PC-3 (cell line): Measurements from ENCODE around the gene CALN1. TPM values are rescaled to one million over a fixed set of nuclear protein-coding genes. Genes with fewer than 3 reads are reported as not detected.

Source experiments
- ATAC-seq: fragments of 200-7000 bp; cut with Tn5 transposase; 2 replicates; pipeline ENCODE4 v1.9.1; 2020; ENCODE audit warnings: mild to moderate bottlenecking, moderate library complexity
- BruUV-seq: library from RNA; stranded (reverse); fragments of 400-500 nt; replicated peaks from 2 replicates; lab custom pipeline; 2021; lab: Mats Ljungman, UMichigan
- CTCF ChIA-PET: fragments of 300-600 bp; sonication (Branson Sonifier 250); formaldehyde crosslinking; loops from one replicate; lab custom pipeline; 2022; ENCODE audit warnings: antibody characterized with exemption; lab: Charles Lee
- POLR2A ChIA-PET: fragments of 300-600 bp; sonication (Branson Sonifier 250); formaldehyde crosslinking; loops from one replicate; lab custom pipeline; 2022; ENCODE audit warnings: antibody characterized with exemption; ENCODE audit not compliant: unreplicated experiment; lab: Charles Lee
- DNase-seq: peaks from one replicate; pipeline ENCODE4 v3.0.0-alpha.2; 2015
- H2AFZ ChIP-seq: fragments of 300-600 bp; sonication (generic); 2 replicates; pipeline ENCODE4 v1.6.0; 2016; ENCODE audit warnings: antibody characterized with exemption, low read length
- H3F3A ChIP-seq: fragments of 300-600 bp; sonication (generic); one replicate; pipeline ENCODE4 v1.6.0; 2017; ENCODE audit warnings: antibody characterized with exemption, low read length, control low read depth, mild to moderate bottlenecking; ENCODE audit not compliant: unreplicated experiment
- H3K27ac ChIP-seq: fragments of 300-600 bp; sonication (generic); 2 replicates; pipeline ENCODE4 v1.5.1; 2016; ENCODE audit warnings: mild to moderate bottlenecking, low read length
- H3K27me3 ChIP-seq: fragments of 300-600 bp; sonication (generic); 2 replicates; pipeline ENCODE4 v1.6.1; 2016; ENCODE audit warnings: low read length, mixed read lengths
- H3K36me3 ChIP-seq: fragments of 300-600 bp; sonication (generic); 2 replicates; pipeline ENCODE4 v1.6.1; 2016; ENCODE audit warnings: low read depth, mixed run types, low read length, mixed read lengths
- H3K4me1 ChIP-seq: fragments of 300-600 bp; sonication (generic); 2 replicates; pipeline ENCODE4 v1.5.1; 2016; ENCODE audit warnings: low read length; ENCODE audit not compliant: insufficient read depth
- H3K4me2 ChIP-seq: fragments of 300-600 bp; sonication (generic); 2 replicates; pipeline ENCODE4 v1.6.0; 2016; ENCODE audit warnings: low read length
- H3K4me3 ChIP-seq: fragments of 300-600 bp; sonication (generic); 2 replicates; pipeline ENCODE4 v1.5.1; 2016; ENCODE audit warnings: mild to moderate bottlenecking, low read length, mixed read lengths
- H3K79me2 ChIP-seq: fragments of 300-600 bp; sonication (generic); 2 replicates; pipeline ENCODE4 v1.6.1; 2017; ENCODE audit warnings: low read length, mixed read lengths
- H3K9ac ChIP-seq: fragments of 300-600 bp; sonication (generic); 2 replicates; pipeline ENCODE4 v1.6.0; 2016; ENCODE audit warnings: mild to moderate bottlenecking, low read length
- H3K9me2 ChIP-seq: fragments of 300-600 bp; sonication (generic); replicated peaks from 2 replicates; pipeline ENCODE4 v1.6.1; 2016; ENCODE audit warnings: mixed run types, low read length, mixed read lengths
- H3K9me3 ChIP-seq: fragments of 300-600 bp; sonication (generic); 2 replicates; pipeline ENCODE4 v1.6.1; 2016; ENCODE audit warnings: low read length, mixed read lengths
- H4K20me1 ChIP-seq: fragments of 300-600 bp; sonication (generic); 2 replicates; pipeline ENCODE4 v1.6.1; 2016; ENCODE audit warnings: low read length, mixed read lengths
- CTCF ChIP-seq: fragments of 300-600 bp; sonication (generic); conservative IDR thresholded peaks from 2 replicates; pipeline ENCODE4 v1.5.1; 2017; ENCODE audit warnings: antibody characterized with exemption, low read depth, mild to moderate bottlenecking, low read length
- EZH2 ChIP-seq: fragments of 300-600 bp; sonication (generic); IDR thresholded peaks from one replicate; pipeline ENCODE4 v1.6.1; 2017; ENCODE audit warnings: antibody characterized with exemption, mild to moderate bottlenecking, low read length; ENCODE audit not compliant: unreplicated experiment
- EZH2phosphoT487 ChIP-seq: fragments of 300-600 bp; sonication (generic); IDR thresholded peaks from 2 replicates; pipeline ENCODE4 v1.6.1; 2018; ENCODE audit warnings: mild to moderate bottlenecking, antibody characterized with exemption, low read length, borderline replicate concordance
- intact Hi-C: fragments of 100-400 bp; cut with micrococcal nuclease; formaldehyde crosslinking; loops from 2 replicates; pipeline ENCODE4 v1.9.0; 2023
- total RNA-seq: library from RNA; depleted of rRNA; stranded (reverse); fragments of >200 nt; gene quantifications from 2 replicates; pipeline ENCODE4 v1.2.3, GENCODE V29; 2014

CALN1 gene
- total RNA-seq, 1 experiment from 2014 or later: not detected

- CTCF ChIA-PET: no interaction called here
- intact Hi-C loops: no loop called here
- H4K20me1 ChIP-seq: no peaks in the 10 kb centered on the region
- H3K4me2 ChIP-seq: no peak overlapping the region
- no peaks in the 10 kb centered on the region for H3K9me2 ChIP-seq
- H3K27ac ChIP-seq: no peak overlapping the region
- no TSS peak for BruUV-seq
- no peak overlapping the region for H3K9ac ChIP-seq
- H2AFZ ChIP-seq: no peak overlapping the region
- no peaks in the 10 kb centered on the region for H3K36me3 ChIP-seq
- H3F3A ChIP-seq: no peaks in the 10 kb centered on the region
- H3K79me2 ChIP-seq: no peaks in the 10 kb centered on the region
- no peaks in the 10 kb centered on the region for H3K9me3 ChIP-seq
- no peaks in the 10 kb centered on the region for H3K27me3 ChIP-seq
- POLR2A ChIA-PET: no interaction called here
- DNase-seq (no peak), ATAC-seq (no peak)
- TF ChIP-seq CTCF: no peak
- TF ChIP-seq EZH2: no peak
- no peak for TF ChIP-seq EZH2phosphoT487
- H3K4me3 ChIP-seq: no peak overlapping the region
- H3K4me1 ChIP-seq: no peaks in the 10 kb centered on the region
Observed at GRCh38 chr7:72032934-72033333, 379.2 kb downstream of the CALN1 start.

GRCh38 chr7:72030994-72031667 lies 381.0 kb downstream of the CALN1 start:
- ATAC-seq (no peak), DNase-seq (no peak)
- Histone ChIP-seq H3K79me2 (no peaks in the 10 kb centered on the region), H4K20me1 (no peaks in the 10 kb centered on the region), H3F3A (no peaks in the 10 kb centered on the region), H3K27ac (no peak overlapping the region), H3K27me3 (no peaks in the 10 kb centered on the region), H3K4me1 (no peaks in the 10 kb centered on the region), H3K36me3 (no peaks in the 10 kb centered on the region), H3K9me3 (no peaks in the 10 kb centered on the region), H3K4me2 (no peak overlapping the region), H3K4me3 (no peak overlapping the region), H3K9ac (no peak overlapping the region), H2AFZ (no peak overlapping the region), H3K9me2 (no peaks in the 10 kb centered on the region)
- intact Hi-C loops: no loop called here
- TF ChIP-seq CTCF: no peak
- BruUV-seq: no TSS peak
- CTCF ChIA-PET: no interaction called here
- POLR2A ChIA-PET: no interaction called here

- ChIA-PET POLR2A (no interaction called here), CTCF (no interaction called here)
- H3K9me2 ChIP-seq: no peaks in the 10 kb centered on the region
- no peak overlapping the region for H3K4me3 ChIP-seq
- DNase-seq: no peak
- no peaks in the 10 kb centered on the region for H4K20me1 ChIP-seq
- H3K4me2 ChIP-seq: no peak overlapping the region
- BruUV-seq: no TSS peak
- H3K4me1 ChIP-seq: no peaks in the 10 kb centered on the region
- no peak overlapping the region for H2AFZ ChIP-seq
- ATAC-seq: no peak
- H3K27ac ChIP-seq: no peak overlapping the region
- H3F3A ChIP-seq: no peaks in the 10 kb centered on the region
- H3K27me3 ChIP-seq: no peaks in the 10 kb centered on the region
- no peak overlapping the region for H3K9ac ChIP-seq
- no peaks in the 10 kb centered on the region for H3K36me3 ChIP-seq
- H3K9me3 ChIP-seq: no peaks in the 10 kb centered on the region
- intact Hi-C loops: no loop called here
- TF ChIP-seq EZH2phosphoT487 (no peak), EZH2 (no peak), CTCF (no peak)
- H3K79me2 ChIP-seq: no peaks in the 10 kb centered on the region
Observed at GRCh38 chr7:72028267-72028666, 383.9 kb downstream of the CALN1 start.
